ENCODE data around the gene STK32C.
"Not testable (repeated sequence)": the region's sequence is repeated elsewhere in the genome, so short reads cannot be mapped to it uniquely, and the experiment has no call there.

Gene STK32C

DNA sequence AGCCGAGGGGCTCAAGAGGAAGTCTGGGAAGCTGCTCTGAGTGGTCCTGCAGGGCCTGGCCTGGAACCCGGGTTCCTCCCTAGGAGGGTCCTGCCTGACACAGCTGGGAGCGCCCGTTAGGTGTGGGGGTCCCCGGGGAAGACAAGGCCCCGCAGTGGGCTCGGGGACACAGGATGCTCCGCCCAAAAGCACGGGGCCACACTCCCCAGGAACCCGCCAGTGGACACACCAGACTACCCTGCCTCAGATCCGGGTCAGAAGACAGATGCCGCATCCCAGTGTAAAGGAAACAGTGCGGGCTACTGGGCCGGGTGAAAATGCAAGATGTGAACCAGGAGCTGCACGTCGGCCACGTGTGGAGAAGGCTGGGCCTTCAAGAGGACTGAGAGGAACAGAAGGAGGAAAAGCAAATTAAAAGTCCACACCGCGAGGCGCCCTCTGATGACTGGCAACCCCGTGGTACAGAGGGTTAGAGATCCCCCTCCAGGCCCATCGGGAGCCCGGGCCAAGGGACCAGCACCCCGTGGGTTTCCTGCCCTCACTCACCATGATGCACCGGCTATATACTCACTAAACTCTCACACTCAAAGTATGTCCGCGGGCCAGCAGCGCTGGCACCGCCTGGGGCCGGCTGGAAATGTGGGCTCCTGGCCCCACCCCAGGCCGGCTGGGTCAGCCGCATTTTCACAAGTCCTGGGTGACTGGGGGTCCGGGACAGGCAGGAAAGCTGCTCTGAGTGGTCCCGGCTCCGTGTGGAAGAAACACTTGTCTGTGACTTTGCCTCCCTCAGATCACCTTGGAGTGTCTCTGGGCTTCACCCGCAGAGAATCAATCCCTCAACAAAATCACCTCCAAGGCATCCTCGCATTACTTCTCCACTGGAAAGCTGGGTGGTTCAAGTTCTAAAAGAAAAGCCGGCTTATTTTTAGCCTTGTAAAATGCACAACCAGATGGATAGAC is 6.1 kb downstream of the STK32C start:
- no peak for DNase-seq

DNA sequence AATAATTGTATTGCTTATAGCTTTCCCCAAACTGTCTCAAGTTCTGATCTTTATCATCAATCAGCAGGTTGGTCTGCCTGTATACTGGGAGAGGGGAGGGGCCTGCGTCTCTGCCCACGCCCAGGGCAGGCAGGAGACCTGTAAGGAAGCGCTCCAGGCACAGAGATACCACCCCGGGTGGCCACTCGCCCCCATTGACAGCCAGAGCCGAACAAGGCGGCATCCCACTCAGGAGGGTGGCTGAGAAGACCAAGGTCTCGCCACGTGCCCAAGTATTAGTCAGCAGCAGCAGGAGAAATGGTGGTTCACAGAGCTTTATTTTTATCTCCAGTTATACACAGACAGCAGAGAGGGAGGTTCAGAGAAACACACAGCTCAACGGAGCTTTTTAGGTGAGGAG is 7.2 kb downstream of the STK32C start:
- no peak for DNase-seq

DNA sequence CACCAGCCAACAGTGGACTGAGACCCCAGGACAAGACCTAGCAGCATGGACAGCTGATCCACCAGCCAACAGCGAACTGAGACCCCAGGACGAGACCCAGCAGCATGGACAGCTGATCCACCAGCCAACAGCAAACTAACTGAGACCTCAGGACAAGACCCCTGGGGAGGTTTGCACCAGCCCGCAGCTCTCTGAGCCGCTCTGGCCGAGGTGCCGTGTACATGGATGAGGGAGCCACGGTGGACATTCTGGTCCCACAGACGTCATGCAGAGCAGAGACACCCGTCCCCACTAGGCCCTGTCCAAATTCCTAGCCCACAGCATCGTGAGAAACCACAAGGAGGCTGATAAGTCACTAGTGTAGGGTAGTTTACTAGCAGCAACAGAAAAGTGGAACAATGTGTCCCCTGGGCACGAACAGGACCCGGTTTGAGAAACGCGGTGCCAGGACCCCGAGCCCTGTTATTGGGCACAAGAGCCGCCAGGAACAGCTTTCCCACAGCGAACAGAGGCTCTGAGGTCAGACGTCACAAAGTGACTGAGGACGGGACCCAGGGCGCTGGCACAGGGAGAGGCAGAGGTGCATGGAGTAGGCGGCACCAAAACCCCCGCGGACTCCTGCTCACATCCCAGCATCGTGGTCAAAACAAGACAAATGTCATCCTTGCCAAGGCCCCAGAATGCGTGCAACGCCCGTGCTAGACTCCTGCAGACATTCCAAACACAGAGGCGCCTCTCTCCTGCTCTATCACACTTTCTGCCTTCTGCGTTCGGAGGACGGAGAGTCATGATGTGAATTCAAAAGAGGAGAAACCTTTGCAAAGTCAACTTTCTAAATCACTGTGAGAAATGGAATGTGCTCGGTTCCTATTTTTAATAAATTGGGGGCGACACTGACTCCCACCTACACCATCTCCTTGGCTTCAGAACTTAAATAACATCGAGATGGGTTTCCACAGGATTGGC is 8.1 kb downstream of the STK32C start:
- DNase-seq = no peak

DNA sequence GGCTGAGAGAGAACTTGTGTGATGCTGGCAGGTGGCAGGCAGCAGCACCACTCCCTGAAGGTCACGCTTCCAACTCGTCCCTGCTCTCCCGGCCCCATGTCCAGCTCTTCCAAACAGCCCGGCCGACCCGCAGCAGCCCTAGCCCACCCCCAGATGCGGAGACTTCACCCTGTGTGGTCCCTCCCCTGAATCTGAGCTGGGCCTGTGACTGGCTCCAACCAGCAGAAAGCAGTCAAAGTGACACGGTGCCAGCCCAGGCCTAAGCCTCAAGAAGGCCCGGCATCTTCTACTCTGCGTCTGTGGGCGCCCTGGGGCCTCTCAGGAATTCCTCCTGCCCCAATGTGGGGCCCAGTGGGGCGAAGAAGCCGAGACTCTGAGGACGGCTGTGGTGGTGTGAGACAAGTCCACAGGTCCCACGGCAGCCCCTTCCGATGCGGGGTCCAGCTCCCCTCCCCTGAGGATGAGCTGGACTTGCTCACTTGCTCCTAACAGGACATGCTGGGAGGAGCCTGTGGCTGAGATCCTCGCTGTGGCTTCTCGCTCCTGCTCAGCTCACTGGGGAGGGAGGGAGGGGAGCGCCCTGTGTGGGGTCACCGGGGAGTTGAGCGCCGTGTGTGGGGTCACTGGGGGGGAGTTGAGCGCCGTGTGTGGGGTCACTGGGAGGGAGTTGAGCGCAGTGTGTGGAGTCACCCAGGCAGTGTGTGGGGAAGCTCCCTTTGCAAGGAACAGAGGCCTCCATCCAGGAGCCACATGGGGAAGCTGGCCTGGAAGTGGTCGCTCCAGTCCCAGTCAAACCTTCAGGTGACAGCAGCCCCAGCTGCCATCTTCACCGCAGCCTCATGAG is 9.5 kb downstream of the STK32C start:
- DNase-seq = no peak

DNA sequence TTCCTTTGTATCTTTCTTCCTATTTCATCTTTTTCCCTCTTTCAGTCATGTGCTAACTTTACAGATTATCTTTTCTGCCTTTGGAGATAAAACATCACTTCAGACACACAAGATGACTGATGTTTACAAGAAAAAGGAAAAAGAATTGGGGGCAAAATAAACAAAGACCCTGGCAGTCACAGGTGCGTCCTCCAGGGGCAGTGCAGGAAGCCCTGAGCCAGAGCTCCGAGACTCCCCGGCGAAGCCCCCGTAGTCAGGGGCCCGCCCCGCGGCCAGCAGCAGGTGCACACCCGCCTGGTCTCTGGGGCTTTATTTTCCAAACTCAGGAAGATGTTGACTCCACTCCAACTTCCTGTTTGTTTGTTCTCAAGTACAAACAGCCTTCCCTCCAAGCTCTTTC is 10.2 kb downstream of the STK32C start:
- DNase-seq = no peak

DNA sequence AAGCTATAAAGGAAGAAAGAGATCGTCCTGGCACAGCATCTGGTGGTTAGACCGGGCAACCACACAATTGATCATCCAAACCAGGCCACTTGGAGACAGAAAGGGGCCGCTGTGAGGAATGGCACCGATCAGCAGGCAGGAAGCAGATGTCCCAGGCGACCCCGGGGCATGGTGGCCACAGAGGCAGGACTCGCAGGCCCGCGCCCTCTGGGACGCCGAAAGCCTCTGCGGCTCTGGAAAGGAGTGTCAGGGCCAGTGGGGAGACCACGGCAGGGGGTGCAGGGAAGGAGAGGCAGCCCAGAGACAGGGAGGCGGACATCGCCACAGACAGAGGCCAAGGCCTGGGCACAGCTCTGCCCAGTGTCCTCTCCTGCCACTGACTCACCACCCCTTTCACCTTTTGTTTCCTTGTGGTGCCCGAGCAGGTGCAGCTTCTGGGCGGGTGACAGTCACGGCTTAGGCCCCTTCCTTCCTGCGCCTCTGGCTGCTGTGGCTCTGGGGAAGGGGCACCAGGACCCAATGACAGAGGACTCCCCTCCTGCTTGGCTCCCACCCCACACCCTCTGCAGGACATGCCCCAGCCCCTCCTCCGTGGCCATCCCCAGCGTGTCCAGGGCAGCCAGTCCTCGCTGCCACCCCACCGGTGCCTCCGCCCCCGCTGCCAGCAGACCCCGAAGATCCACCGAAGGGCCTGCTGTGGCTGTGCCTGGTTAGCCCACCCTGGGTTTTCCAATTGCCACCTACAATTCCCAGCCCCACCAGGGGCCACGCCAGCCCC is 10.9 kb downstream of the STK32C start:
- no peak for DNase-seq

DNA sequence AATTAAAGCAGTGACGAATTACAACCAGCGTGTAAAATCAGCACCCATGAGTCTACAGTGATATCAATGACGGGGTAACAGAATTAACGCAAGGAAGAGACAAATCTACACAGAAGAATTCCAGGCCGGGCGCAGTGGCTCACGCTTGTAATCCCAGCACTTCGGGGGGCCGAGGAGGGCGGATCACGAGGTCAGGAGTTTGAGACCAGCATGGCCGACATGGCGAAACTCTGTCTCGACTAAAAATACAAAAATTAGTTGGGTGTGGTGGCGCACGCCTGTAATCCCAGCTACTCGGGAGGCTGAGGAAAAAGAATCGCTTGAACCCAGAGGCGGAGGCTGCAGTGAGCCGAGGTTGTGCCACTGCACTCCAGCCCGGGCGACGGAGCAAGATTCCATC is 12.3 kb downstream of the STK32C start:
- not testable (repeated sequence) for DNase-seq

DNA sequence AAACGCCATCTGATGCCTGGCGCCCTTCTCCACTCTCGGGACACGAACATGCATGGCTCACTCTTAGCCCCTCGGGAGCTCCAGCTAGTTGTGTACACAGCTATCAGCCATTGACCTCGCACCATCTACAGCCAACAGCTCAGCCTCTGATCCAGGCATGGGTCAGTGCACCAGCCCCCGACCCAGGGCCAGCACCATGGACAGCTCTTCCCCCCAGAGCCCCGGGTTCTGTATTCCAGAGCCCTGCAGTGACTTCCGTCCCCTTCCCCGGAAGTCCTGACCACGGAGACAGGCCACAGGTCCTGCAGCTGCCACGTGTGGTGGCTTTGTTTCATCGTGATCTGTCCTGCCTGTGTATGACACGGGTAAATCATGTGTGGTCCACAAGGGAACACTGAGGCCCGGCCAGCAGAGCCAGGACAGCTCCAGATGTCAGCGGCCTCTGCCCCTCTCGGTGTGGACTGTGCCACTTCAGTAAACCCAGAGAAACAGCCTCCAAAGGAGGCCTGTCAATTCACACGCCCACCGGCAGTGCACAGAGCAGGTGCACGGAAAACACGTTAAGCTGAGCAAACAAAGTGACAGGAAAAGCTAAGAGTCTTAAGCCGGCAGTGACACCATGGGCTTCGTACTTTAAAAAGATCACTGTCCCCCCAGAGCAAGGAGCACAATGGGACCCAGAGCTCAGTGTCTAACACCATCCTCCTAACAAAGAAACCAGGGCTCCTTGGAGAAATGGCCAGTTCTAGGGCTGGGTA is 13.0 kb downstream of the STK32C start:
- no peak for DNase-seq

DNA sequence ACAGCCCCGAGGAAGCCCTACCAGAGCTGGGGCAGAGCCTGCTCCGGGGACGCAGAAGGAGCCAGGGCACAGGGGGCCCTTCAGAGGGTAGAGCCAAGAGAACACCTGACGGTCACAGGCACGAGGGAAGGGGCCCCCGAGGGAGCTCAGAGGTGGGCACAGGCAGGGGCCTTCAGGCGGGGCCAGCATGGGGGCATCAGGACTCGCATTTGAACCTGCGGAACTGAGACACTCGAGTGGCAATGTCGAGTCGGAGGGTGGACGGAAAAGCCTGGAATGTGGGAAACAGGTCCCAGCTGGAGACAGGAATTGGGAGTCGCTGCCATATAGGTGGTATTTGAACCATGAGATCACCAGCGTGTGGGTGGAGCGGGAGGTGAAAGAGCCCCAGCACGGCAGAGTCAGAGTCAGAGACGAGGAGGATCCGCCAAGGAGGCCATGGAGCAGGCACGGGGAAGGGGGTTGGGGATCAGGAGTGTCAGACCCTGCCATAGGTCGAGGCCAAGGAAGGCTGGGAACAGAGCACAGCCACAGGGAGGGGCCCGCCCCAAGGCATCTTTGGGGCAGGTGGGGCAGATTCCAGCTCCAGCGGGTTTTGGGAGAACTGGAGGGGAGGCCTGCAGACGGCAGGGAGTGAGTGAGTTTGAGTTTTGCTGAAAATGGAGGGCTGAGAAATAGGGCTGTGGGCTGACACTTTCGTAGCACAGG is 13.8 kb downstream of the STK32C start:
- no peak for DNase-seq

DNA sequence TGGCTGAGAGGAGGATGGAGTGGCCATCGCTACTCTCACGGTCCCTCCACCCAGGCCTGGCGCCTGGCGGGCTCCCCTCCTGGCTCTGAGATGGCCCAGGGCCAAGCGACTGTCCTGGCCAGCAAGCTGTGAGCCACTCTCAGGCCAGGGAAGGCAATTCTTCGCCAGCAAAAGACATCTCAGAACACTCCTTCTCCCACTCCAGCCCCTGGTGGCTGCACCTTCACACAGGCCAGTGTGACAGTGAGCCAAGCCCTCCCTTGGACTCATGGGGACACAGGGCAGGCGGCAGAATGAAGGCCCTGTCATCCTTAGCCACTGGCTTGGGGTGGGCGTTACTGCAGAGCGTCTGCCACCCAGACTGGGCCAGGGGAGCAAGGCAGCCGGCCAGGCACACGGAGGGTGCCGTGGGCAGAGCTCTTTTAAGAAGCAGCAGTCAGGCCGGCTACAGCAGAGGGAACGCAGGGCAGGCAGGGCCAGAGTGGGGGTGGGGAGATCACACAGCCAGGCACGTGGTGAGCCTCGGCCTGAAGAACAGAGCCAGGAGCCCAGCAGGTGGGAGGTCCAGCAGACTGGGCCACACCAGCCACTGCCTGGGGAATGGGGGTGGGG is 14.4 kb downstream of the STK32C start:
- no peak for DNase-seq

DNA sequence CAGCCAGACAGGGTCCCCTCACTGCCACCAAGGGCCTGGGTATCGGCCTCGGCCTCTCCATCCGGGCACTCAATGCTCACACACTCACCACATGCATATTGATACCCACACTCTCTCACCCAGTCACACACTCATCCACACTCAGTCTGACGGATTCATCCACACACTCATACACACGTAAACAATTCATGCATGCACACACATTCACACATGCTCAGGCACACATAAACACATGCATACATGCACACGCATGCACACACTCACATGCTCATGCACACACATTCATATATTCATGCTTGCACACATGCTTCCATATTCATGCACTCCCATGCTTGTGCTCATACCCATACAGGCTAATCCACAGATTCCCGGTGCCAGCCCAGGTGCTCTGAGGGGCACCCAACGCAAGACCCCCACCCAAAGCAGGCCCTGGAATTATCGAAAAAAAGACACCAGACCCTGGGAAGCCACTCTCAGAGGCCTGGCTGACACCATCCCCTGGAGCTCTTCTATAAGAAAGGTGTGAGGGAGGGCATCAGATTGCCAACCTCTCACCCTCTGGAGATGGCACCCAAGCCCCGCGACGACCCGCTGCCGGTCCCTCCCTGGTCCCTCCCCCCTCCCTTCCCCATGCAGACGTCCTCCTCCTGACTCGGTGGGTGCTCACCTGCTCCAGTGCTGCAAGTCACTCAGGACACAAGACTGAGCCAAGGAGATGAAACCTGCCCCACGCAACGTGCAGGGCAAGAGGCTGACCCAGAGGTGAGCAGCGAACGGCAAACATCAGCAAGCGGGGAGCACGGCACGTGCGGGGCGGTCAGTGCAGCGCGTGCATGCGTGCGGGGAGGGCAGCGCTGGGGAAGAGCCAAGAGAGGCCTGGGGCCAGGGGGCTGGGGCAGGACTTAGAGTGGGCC is 15.2 kb downstream of the STK32C start:
- DNase-seq = no peak

DNA sequence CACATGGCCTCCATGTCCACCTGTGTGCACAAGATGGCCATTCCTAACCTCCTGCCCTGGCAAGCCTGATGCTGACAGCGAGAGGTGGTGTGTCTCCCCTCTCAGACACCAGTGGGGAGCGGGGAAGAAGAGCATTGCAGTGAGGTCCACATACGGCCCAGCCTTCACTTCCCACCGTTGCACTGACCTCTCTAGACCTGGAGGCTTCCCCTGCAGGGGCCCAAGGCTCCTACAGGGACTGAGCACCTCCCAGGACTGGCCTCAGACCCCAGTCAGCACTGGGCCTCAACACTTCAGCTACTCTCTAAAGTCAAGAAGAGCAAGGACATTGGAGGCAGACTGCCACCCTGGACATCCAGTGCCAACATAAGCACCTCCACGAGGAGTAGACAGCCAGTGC is 15.9 kb downstream of the STK32C start:
- no peak for DNase-seq

DNA sequence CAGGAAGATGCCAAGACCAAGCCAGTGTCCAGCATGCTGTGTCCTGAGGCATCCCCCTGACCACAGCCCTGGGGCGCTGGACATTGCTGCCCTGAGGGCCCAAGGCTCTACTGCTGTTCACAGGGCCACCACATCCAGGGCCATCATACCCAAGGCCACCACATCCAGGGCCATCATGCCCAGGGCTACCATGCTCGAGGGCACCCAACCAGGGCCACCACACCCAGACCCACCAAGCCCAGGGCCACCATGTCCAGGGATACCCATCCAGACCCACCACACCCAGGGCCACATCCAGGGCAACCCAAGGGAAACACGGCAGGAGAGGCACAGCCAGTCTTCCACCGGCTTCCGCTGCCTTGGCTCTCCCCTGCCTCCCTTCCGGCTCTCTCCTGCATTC is 17.1 kb downstream of the STK32C start:
- no peak for DNase-seq

DNA sequence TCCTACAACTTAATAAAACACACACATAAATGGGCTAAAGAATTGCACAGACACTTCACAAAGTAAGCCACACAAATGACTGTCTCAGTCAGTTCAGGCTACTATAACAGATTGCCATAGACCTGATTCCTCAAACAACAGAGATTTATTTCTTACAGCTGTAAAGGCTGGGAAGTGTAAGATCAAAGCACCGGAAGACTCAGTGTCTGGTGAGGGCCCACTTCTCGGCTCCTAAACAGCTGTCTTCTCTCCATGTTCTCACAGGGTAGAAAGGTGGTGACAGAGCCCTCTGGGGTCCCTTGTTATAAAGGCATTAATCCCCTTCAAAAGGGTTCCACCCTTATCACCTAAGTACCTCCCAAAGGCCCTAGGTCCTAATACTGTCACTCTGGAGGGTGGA is 18.3 kb downstream of the STK32C start:
- DNase-seq = no peak

DNA sequence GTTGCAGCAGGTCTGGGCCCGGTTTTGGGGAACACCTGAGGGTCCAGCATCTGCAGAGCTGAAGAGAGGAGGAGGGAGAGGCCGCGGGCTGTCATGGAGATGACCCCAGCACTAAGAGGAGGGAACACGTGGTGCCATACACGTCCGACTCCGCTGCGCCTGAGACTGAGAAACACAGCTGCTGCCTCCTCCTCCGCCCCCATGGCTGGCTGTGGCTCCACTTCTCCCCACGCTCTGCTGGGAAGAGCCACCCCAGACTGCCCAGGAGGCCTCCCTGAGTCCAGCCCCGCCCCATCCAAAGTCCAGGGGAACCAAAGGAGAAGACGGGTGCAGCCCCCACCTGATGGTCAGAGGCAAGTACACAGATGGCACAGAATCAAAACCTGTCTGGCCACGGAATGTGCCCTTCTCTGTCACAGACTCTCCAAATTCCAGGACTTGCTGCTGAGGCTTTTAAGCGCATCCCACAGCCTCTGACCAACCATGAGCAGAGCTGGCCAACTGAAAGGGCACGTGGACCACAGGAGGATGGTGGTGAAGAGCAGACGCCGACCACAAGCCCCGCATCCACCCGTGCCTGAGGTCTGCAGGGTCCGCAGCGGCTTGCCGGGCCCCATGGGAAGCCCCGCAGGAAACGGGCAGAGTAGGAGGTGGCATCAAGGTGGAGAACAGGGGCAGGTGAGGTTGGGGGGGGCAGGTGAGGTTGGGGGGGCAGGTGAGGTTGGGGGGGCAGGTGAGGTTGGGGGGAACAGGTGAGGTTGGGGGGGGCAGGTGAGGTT is 24.0 kb downstream of the STK32C start:
- no peak for DNase-seq

DNA sequence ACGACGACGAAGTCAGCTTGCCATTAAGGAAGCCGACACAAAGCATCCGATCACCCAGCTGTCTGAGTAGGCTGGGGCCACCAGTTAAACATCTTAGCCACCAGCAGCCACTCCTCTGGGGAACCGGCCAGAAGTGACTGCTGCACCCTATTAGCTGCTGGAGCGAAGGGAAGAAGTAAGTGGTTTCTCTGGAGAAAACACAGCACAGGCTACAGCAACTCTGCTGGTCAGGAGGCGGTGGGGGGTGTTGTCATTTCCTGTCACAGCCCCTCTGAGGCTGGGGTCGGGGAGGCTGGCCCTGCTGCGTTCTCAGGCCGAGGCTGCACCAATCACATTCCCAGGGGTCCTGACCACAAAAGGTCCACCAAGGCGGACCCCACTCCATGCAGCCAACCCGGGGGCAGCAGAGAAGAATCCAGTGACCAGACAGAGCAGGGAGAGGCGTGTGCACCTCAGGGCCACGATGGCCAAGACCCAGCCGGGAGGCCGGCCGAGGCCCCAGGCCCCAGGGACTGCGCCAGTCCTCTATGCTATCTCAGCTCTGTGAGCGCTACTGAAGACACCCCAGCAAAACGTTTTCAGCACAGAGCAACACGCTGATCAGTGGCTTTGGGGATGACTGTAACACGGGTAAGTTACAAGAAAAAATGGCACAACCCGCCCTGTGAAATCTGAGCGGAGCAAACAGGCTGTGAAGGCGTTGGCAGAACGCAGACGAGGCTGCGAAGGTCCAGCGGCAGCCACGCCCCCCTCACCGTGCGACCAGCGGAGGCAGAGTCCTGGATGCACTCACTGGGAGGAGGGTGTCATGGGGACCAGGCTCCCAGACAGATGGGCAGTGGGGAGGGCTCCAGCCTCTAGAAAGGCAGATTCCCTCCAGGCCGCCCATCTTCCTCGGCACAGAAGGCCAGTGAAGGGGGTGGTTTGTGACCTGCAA is 24.8 kb downstream of the STK32C start:
- DNase-seq = no peak
